Measurements from ENCODE around the gene RESF1.

DNA sequence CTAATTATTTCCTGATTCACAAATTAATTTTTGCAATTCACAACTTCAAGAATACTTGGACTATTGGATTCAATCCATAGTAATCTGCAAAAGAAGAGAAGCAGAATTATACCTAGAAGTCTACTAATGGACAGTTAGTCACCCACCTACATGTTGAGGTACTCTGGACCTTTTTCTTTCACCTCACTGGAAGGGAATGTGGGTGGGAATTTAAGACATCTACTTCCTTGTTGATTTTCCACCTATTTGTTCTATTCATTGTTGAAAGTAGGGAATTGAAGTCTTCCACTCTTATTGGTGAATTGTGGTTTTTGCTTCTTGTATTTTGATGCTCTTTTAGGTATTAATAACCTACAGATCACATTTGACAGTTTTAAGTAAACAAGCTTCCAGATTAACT is 11.0 kb downstream of the RESF1 start:
- TF ChIP-seq REST (IDR thresholded peaks at IDR 0.05; ENCODE audit: unreplicated experiment): no peak
- TF ChIP-seq, protein P1, sequence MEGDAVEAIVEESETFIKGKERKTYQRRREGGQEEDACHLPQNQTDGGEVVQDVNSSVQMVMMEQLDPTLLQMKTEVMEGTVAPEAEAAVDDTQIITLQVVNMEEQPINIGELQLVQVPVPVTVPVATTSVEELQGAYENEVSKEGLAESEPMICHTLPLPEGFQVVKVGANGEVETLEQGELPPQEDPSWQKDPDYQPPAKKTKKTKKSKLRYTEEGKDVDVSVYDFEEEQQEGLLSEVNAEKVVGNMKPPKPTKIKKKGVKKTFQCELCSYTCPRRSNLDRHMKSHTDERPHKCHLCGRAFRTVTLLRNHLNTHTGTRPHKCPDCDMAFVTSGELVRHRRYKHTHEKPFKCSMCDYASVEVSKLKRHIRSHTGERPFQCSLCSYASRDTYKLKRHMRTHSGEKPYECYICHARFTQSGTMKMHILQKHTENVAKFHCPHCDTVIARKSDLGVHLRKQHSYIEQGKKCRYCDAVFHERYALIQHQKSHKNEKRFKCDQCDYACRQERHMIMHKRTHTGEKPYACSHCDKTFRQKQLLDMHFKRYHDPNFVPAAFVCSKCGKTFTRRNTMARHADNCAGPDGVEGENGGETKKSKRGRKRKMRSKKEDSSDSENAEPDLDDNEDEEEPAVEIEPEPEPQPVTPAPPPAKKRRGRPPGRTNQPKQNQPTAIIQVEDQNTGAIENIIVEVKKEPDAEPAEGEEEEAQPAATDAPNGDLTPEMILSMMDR (conservative IDR thresholded peaks at IDR 0.05; ENCODE audit: low read depth in 2 of 2): no peak
- TF ChIP-seq EZH2 (IDR thresholded peaks at IDR 0.05; ENCODE audit: low read depth, unreplicated experiment): no peak
- no peak for TF ChIP-seq POLR2AphosphoS5 (IDR thresholded peaks at IDR 0.05; ENCODE audit: low read depth)
- TF ChIP-seq CREB1 (CRISPR knock-in tag; IDR thresholded peaks at IDR 0.05; ENCODE audit: low read depth): no peak
- TF ChIP-seq ZNF114 (CRISPR knock-in tag; IDR thresholded peaks at IDR 0.05): no peak
- TF ChIP-seq STAT1 (IDR thresholded peaks at IDR 0.05; ENCODE audit: unreplicated experiment): no peak
- no peak for TF ChIP-seq ETS1 (IDR thresholded peaks at IDR 0.05)
- TF ChIP-seq NANOG (IDR thresholded peaks at IDR 0.05; ENCODE audit: borderline replicate concordance): no peak
- TF ChIP-seq EZH2phosphoT487 (IDR thresholded peaks at IDR 0.05; ENCODE audit: unreplicated experiment): no peak

All from GM23338 (cell line).